Nephron progenitor cell (in vitro differentiated cells): ENCODE results near the gene XAF1.
"Not testable (repeated sequence)": the region's sequence is repeated elsewhere in the genome, so short reads cannot be mapped to it uniquely, and the experiment has no call there.

ENCODE experiments used
- DNase-seq: peaks from one replicate; pipeline ENCODE4 v3.0.0; 2021
- H3K27ac Mint-ChIP-seq: 2 replicates; pipeline ENCODE4 v1.8.0; 2021; ENCODE audit warnings: mild to moderate bottlenecking, moderate library complexity, mixed read lengths
- H3K27me3 Mint-ChIP-seq: 2 replicates; pipeline ENCODE4 v1.8.0; 2021; ENCODE audit warnings: mild to moderate bottlenecking, low read depth, mixed read lengths; ENCODE audit not compliant: poor library complexity
- H3K36me3 Mint-ChIP-seq: 2 replicates; pipeline ENCODE4 v1.8.0; 2021; ENCODE audit warnings: low read depth, mixed read lengths
- H3K4me1 Mint-ChIP-seq: 2 replicates; pipeline ENCODE4 v1.8.0; 2021; ENCODE audit warnings: mixed read lengths
- H3K4me3 Mint-ChIP-seq: 2 replicates; pipeline ENCODE4 v1.8.0; 2021; ENCODE audit warnings: mild to moderate bottlenecking, moderate library complexity, mixed read lengths
- H3K9me3 Mint-ChIP-seq: 2 replicates; pipeline ENCODE4 v1.8.0; 2021; ENCODE audit warnings: mild to moderate bottlenecking, moderate library complexity, mixed read lengths
- CTCF ChIP-seq: fragments of 200-600 bp; sonication (generic); IDR thresholded peaks from 2 replicates; pipeline ENCODE4 v1.5.0; 2021; ENCODE audit warnings: antibody characterized with exemption

Gene XAF1

GRCh38 chr17:6756425-6757031 is 682 bp downstream of the XAF1 start:
- Mint-ChIP-seq H3K36me3 (no peaks in the 10 kb centered on the region), H3K4me1 (peaks cover 25% of the 10 kb centered on the region)

GRCh38 chr17:6757747-6758146 is 1.9 kb downstream of the XAF1 start:
- H3K36me3 Mint-ChIP-seq, result no peaks in the 10 kb centered on the region
- TF ChIP-seq CTCF, result no peak
- no peak overlapping the region for H3K4me3 Mint-ChIP-seq
- no peaks in the 10 kb centered on the region for H3K9me3 Mint-ChIP-seq
- H3K4me1 Mint-ChIP-seq, result peaks cover 17% of the 10 kb centered on the region
- H3K27me3 Mint-ChIP-seq, result peaks cover 34% of the 10 kb centered on the region
- no peak for DNase-seq
- H3K27ac Mint-ChIP-seq, result no peak overlapping the region

More at GRCh38 chr17:6756425-6757031, 682 bp downstream of the XAF1 start:
- H3K4me3 Mint-ChIP-seq, result no peak overlapping the region
- no peak for DNase-seq
- H3K27ac Mint-ChIP-seq, result no peak overlapping the region
- TF ChIP-seq CTCF, result no peak
- H3K27me3 Mint-ChIP-seq, result peaks cover 34% of the 10 kb centered on the region
- H3K9me3 Mint-ChIP-seq, result no peaks in the 10 kb centered on the region

GRCh38 chr17:6761779-6762178 is 5.9 kb downstream of the XAF1 start:
- H3K4me1 Mint-ChIP-seq, result no peaks in the 10 kb centered on the region
- H3K36me3 Mint-ChIP-seq, result no peaks in the 10 kb centered on the region
- no peak overlapping the region for H3K27ac Mint-ChIP-seq
- peaks cover 3% of the 10 kb centered on the region for H3K9me3 Mint-ChIP-seq
- no peak for DNase-seq
- H3K27me3 Mint-ChIP-seq, result peaks cover 48% of the 10 kb centered on the region
- TF ChIP-seq CTCF, result no peak
- no peak overlapping the region for H3K4me3 Mint-ChIP-seq

- H3K36me3 Mint-ChIP-seq, result no peaks in the 10 kb centered on the region
- H3K27ac Mint-ChIP-seq, result no peak overlapping the region
- no peak overlapping the region for H3K4me3 Mint-ChIP-seq
- peaks cover 30% of the 10 kb centered on the region for H3K9me3 Mint-ChIP-seq
- H3K27me3 Mint-ChIP-seq, result peaks cover 64% of the 10 kb centered on the region
- H3K4me1 Mint-ChIP-seq, result no peaks in the 10 kb centered on the region
- no peak for TF ChIP-seq CTCF
- DNase-seq, result no peak
Observed at GRCh38 chr17:6768447-6768846, 12.6 kb downstream of the XAF1 start.

GRCh38 chr17:6772016-6772415 is 16.2 kb downstream of the XAF1 start:
- H3K27me3 Mint-ChIP-seq, result peaks cover 71% of the 10 kb centered on the region
- H3K4me1 Mint-ChIP-seq, result no peaks in the 10 kb centered on the region
- H3K9me3 Mint-ChIP-seq, result peaks cover 46% of the 10 kb centered on the region
- DNase-seq, result no peak
- no peak overlapping the region for H3K27ac Mint-ChIP-seq
- no peak overlapping the region for H3K4me3 Mint-ChIP-seq
- no peak for TF ChIP-seq CTCF
- no peaks in the 10 kb centered on the region for H3K36me3 Mint-ChIP-seq

- Mint-ChIP-seq H3K9me3 (peaks cover 24% of the 10 kb centered on the region), H3K27me3 (peaks cover 91% of the 10 kb centered on the region)
- DNase-seq, H3K4me1 Mint-ChIP-seq, H3K27ac Mint-ChIP-seq, H3K4me3 Mint-ChIP-seq, H3K36me3 Mint-ChIP-seq: not testable (repeated sequence)
Observed at GRCh38 chr17:6774906-6775305, 19.1 kb downstream of the XAF1 start.
